WI38 (cell line): ENCODE measurements around the gene STBD1.

Source experiments
- H3K4me3 ChIP-seq: 2 replicates; pipeline ENCODE4 v1.5.1; 2011; ENCODE audit warnings: low read depth, mild to moderate bottlenecking, control low read depth, low read length
- TF ChIP-seq, protein P1 (sequence below): IDR thresholded peaks from 2 replicates; pipeline ENCODE4 v1.5.1; 2012; ENCODE audit warnings: low read depth, mild to moderate bottlenecking, control low read depth, low read length

Gene STBD1

DNA sequence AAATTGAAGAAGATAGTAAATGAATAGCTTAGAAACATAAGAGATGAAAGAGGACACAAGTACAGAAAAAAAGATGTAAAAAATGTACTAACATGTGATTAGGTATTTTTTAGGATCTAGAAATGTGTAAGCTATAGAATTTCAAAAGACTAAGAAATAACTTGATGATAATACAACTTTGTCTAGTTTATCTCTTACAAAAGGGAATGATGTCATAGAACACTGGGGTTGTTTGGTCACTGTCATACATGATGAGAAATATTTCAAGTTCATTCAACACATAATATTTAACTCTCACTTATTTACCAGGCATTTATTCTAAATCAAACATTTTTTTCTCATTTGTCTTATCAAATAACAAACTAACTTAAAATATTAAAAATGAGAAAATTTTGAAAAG is 18.5 kb downstream of the STBD1 start:
- TF ChIP-seq, protein P1, sequence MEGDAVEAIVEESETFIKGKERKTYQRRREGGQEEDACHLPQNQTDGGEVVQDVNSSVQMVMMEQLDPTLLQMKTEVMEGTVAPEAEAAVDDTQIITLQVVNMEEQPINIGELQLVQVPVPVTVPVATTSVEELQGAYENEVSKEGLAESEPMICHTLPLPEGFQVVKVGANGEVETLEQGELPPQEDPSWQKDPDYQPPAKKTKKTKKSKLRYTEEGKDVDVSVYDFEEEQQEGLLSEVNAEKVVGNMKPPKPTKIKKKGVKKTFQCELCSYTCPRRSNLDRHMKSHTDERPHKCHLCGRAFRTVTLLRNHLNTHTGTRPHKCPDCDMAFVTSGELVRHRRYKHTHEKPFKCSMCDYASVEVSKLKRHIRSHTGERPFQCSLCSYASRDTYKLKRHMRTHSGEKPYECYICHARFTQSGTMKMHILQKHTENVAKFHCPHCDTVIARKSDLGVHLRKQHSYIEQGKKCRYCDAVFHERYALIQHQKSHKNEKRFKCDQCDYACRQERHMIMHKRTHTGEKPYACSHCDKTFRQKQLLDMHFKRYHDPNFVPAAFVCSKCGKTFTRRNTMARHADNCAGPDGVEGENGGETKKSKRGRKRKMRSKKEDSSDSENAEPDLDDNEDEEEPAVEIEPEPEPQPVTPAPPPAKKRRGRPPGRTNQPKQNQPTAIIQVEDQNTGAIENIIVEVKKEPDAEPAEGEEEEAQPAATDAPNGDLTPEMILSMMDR = no peak
- H3K4me3 ChIP-seq = no peak overlapping the region

DNA sequence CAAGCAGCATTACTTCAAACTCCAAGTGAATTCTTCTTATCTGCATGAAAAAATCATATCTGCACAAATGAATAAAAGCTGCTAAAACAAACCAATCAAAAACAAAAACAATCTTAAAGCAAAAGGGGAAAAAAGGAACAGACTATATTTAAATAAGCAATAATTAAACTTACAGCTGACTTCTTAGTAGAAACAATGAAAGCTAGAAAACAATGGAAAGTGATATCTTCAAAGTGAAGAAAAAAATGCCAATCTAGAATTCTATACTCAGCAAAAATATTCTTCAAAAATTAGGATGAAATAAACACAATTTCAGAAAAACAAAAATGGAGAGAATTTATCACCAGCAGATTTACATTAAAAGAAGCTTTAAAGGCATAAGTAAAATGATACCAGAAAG is 20.0 kb downstream of the STBD1 start:
- no peak overlapping the region for H3K4me3 ChIP-seq
- TF ChIP-seq, protein P1 = no peak

DNA sequence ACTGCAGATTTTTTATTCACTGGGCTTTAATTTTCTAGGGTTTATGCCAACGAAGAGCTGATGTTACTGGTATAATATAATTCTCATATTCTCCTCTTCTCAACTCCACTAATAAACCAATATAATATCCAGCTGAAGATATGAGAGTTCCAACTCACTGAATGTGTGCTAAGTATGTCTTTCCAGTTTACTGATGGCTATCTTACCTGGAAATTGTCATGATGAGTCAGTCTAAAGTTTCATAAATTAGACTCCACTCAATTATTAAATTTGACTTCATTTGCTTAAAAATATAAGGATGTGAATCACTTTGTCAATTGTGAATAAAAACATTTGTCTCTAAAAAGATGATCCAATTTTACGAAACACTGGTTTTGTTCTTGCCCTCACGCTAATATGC is 28.4 kb downstream of the STBD1 start:
- TF ChIP-seq, protein P1 = no peak
- H3K4me3 ChIP-seq = no peak overlapping the region

DNA sequence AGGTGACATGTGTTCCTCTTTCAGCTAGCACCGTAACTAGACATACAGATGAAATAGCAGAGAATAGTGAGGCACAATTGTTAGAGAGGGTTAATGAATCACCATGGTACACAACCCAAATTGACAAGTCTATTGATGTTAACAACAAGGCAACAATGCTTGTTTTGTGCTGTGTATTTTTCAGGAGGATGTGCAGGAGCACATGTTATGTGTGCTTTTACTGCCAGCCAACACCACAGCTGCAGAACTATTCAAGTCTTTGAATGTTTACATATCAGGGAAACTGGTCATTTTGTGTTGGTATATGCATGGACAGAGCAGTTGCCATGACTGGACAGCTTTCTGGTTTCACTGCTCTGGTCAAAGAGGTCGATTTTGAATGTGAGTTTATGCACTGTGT is 32.8 kb downstream of the STBD1 start:
- H3K4me3 ChIP-seq = no peak overlapping the region
- TF ChIP-seq, protein P1 = no peak

DNA sequence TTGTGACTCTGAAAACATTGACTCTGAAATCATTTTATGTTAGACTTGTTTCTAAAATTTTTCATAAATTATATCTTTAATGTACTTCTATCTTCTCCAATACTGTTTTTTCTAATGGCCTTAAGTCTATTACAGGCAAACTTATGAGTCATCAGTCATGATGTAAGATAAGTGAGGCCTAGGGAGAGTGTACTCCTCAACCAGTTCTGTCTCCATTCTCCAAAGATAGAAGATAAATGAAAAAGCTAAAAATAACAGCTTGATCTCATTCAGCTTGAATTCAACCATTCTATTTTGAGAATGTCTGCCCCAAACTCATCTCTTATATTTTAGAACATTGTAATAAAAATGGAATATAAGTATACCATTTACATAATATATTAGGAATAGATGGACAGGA is 34.5 kb downstream of the STBD1 start:
- TF ChIP-seq, protein P1 = no peak
- no peak overlapping the region for H3K4me3 ChIP-seq

DNA sequence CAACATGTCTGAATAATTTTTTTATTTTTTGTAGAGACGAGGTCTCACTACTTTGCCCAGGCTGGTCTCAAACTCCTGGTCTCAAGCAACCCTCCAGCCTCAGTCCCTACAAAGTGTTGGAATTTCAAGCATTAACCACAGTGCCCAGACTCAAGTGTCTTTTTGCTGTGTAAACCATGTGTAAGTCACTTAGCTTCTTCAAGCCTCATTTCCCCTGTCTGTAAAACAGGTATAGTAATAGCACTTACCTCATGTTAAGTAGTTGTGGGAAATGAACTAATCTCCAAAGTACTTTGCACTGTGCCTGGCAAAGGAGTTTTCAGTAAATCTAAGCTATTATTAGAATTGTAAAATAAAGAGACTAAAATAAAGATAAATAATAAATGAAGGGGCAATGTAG is 35.7 kb downstream of the STBD1 start:
- TF ChIP-seq, protein P1 = no peak
- H3K4me3 ChIP-seq = no peak overlapping the region

DNA sequence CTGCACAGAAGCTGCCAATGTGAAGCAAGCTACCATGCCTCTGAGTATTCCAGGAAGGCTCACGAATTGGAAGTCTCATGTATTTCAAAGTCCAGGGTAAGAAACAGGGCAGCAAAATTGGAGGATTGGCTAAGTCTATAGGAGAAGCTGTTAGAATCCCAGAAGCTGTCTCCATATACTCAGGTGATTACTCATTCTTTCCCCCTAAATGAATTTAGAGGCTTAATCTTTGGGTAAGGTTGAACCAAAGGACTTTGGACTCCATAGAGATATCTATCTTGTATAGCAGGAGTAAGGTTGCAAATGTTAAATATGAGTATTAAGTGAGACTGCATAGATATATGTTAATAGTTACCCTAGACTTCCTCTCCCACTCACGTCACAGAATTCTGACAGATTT is 36.3 kb downstream of the STBD1 start:
- H3K4me3 ChIP-seq = no peak overlapping the region
- TF ChIP-seq, protein P1 = no peak
